Activated CD4-positive, CD25-positive, alpha-beta regulatory T cell (primary cell): ENCODE results near the gene GPR65.

ENCODE experiments used
- DNase-seq, 4 experiments: peaks; one replicate each; lab custom pipeline; 2025; lab: John Stamatoyannopoulos, UW

GPR65 gene

DNA sequence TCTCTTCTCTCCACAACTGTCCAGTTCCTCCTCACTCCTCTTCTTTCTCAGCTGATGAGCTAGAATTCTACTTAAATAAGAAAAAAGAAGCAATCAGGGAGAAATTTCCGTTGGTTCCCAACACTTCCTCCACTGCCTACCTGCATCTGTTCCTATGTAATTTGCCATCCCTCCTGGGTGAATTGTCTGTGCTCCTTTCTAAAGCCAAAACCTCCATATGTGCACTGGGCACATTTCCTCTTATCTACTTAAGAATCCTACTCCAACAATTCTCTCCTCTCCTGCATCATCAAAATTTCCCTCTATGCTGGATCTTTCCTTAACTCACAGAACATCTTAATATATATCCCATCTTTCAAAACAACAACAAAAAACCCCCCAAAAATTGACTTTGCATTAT, 35.2 kb downstream of the GPR65 start:
- DNase-seq: no peak

DNA sequence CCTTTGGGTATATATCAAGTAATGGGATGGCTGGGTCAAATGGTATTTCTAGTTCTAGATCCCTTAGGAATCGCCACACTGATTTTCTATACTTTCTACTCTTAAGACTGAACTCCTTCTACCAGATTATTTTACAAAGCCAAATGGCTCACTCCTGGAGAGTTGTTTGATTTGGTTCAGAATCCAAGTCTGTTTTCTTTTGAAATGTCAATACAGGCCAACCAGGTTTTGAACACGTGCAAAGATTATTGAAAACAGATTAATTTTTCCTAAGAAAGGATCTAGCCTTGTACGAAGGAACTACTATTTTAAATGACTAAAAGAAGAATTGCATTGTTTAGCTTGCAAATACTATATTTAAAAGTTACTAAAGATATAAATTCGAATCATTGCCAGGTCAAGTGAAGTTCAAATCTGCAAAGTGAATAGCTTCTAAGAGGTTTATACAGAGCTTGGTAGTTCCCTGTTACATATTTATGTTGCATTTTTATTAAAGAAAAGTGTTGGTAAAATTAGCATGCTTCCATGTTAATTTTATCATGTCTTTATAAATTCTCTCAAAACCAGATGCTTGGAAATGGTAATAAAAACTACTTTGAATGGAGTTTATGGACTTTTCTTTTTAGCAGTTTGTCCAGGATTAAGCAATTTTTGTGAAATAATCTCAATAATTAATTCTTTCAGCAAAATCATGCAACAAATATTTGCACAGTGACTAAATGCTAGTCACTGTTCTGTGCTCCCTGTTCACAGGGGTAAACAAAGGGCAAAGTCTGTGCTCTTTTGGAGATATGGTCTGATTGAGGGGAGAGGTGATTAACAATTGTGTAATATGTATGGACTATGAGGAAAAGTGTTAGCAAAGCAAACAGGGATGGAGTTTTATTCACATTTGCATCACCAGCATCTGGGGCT, 38.9 kb downstream of the GPR65 start:
- no peak for DNase-seq

DNA sequence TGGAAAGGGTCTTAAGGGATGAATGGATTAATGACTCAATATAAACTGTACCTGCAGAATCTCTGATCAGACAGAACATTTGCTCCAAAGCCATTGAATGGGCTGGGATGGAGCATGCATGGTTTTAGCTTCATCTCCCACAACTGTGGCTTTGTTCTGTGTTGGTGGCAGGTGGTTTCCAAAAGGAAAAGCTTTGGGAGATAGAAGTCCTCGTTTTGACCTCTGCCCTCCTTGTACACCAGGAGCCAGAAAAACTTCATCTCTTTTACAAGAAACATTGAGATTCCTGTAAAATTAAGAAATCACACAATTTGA, 39.5 kb downstream of the GPR65 start:
- no peak for DNase-seq

DNA sequence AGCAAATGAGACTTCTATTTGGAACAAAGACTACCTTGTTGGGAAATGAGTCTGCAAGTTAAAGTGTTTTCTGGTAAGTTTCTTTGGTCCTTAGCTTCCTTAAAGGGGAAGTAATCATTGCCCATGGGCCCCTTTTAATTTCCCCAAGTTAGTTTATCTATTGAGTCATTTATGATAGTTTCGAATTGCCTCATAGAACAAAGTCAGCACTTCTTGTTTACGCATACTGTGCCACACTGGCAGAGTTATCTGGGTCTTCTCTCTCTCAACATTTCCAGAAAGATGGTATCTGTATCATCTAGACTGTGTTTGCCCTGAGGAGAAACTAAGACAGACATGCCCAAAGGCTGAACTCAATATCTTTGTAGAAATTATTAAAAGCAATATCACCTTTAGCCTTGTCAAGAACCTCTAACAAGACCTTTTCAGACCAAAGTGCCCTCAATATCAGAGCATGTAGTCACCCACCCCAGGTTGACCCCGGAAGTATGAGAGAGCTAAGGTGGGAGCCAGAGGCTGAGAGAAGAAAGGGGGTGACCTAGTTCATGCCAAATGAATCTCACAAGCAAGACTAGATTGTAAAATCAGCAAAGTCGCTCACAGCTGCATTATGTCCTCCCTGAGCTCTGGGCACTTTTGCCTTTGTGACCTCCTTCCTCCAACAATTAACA, 40.0 kb downstream of the GPR65 start:
- DNase-seq: no peak

DNA sequence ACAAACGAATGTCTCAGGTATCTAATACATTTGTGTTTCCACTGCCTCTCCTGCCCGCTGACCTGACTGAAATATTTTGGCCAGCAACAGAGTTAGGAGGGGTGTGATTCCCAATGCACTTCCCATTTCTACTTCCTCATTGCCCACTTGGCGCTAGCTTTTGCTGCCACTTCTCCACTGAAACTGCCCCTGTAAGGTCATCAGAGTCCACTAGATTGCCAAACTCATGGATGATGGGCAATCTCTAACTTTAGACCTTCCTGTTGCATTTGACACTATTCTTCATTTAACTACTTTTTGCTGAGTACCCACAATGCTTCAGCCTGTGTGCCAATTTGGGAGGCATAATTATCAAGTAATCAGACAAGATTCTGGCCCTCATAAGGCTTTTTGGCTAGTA, 40.8 kb downstream of the GPR65 start:
- DNase-seq: no peak

DNA sequence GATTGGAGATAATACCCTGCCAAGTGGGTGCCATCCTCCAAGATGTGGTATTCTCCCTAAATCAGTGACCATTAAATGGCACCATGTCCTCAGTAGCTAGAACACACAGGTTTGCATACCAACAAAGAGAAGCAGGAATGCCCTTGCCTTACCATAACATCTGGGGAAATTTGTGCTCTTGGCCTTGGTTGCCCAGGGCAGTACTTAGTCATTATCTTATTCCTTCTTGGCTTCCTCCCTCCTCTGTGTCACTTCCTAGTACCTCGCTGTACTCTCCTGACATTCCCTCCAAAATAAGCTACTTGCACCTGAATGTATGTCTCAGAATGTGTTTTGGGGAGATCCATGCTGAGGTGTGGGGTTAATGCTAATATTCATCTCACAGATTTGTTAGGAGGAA, 43.4 kb downstream of the GPR65 start:
- DNase-seq: no peak

DNA sequence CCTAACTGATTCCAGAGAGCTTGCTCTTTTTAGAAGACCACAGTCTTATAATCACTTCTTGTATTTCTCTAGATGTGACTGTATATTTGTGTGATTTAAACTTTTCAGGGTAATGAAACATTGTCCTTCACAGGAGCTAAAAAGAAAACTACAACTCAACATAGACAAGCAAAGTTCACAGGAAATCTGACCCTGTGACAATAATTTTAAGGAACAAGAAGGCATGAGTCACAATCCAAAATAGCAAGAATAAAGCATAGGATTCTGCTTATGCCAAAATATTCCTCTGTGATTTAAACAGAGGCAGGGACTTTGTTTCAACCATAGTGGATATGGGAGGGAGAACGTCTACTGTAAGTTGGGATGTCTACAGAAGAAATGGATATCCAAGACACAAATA, 44.3 kb downstream of the GPR65 start:
- DNase-seq: no peak

- DNase-seq: no peak
Measured at GRCh38 chr14:88049936-88050335, 45.0 kb downstream of the GPR65 start.

GRCh38 chr14:88060576-88060975, 55.6 kb downstream of the GPR65 start:
- no peak for DNase-seq

- DNase-seq: no peak
Measured at GRCh38 chr14:88063811-88064210, 58.9 kb downstream of the GPR65 start.
